Endothelial cell (in vitro differentiated cells): ENCODE measurements around the gene SLC7A4. TPM values are rescaled to one million over a fixed set of nuclear protein-coding genes. Genes with fewer than 3 reads are reported as not detected.

Experiments
- DNase-seq: peaks from one replicate; pipeline ENCODE4 v3.0.0; 2021; ENCODE audit warnings: low spot score
- H3K27ac Mint-ChIP-seq: one replicate; pipeline ENCODE4 v1.8.0; 2021; ENCODE audit warnings: mixed read lengths, inconsistent platforms; ENCODE audit not compliant: unreplicated experiment
- H3K27me3 Mint-ChIP-seq: one replicate; pipeline ENCODE4 v1.8.0; 2021; ENCODE audit warnings: mild to moderate bottlenecking, moderate library complexity, mixed read lengths, inconsistent platforms; ENCODE audit not compliant: unreplicated experiment
- H3K36me3 Mint-ChIP-seq: one replicate; pipeline ENCODE4 v1.8.0; 2021; ENCODE audit warnings: mild to moderate bottlenecking, low read depth, mixed read lengths, inconsistent platforms; ENCODE audit not compliant: unreplicated experiment
- H3K4me1 Mint-ChIP-seq: one replicate; pipeline ENCODE4 v1.8.0; 2021; ENCODE audit warnings: mild to moderate bottlenecking, mixed read lengths, inconsistent platforms; ENCODE audit not compliant: unreplicated experiment
- H3K4me3 Mint-ChIP-seq: one replicate; pipeline ENCODE4 v1.8.0; 2021; ENCODE audit warnings: mild to moderate bottlenecking, mixed read lengths, inconsistent platforms; ENCODE audit not compliant: unreplicated experiment
- H3K9me3 Mint-ChIP-seq: one replicate; pipeline ENCODE4 v1.8.0; 2021; ENCODE audit warnings: mixed read lengths, inconsistent platforms; ENCODE audit not compliant: unreplicated experiment
- total RNA-seq: library from RNA; stranded (reverse); fragmentation: NEBNext Ultra II Directional; extraction: Animal tissue kit (Norgen Biotek cat#: 25700); gene quantifications from one replicate; pipeline ENCODE4 v1.2.1, GENCODE V29; 2021; ENCODE audit not compliant: unreplicated experiment
- TF ChIP-seq, protein P1 (sequence below): fragments of 200-600 bp; sonication (generic); IDR thresholded peaks from one replicate; pipeline ENCODE4 v1.5.0; 2021; ENCODE audit warnings: antibody characterized with exemption; ENCODE audit not compliant: unreplicated experiment

Gene SLC7A4
- total RNA-seq, 1 donor from 2014 or later = not detected

- Mint-ChIP-seq H3K4me3 (no peak overlapping the region), H3K27me3 (peaks cover 20% of the 10 kb centered on the region), H3K9me3 (no peaks in the 10 kb centered on the region), H3K4me1 (peaks cover 27% of the 10 kb centered on the region), H3K27ac (peak overlapping the region; percentile 36), H3K36me3 (no peaks in the 10 kb centered on the region)
- TF ChIP-seq, protein P1, sequence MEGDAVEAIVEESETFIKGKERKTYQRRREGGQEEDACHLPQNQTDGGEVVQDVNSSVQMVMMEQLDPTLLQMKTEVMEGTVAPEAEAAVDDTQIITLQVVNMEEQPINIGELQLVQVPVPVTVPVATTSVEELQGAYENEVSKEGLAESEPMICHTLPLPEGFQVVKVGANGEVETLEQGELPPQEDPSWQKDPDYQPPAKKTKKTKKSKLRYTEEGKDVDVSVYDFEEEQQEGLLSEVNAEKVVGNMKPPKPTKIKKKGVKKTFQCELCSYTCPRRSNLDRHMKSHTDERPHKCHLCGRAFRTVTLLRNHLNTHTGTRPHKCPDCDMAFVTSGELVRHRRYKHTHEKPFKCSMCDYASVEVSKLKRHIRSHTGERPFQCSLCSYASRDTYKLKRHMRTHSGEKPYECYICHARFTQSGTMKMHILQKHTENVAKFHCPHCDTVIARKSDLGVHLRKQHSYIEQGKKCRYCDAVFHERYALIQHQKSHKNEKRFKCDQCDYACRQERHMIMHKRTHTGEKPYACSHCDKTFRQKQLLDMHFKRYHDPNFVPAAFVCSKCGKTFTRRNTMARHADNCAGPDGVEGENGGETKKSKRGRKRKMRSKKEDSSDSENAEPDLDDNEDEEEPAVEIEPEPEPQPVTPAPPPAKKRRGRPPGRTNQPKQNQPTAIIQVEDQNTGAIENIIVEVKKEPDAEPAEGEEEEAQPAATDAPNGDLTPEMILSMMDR = no peak
- DNase-seq = no peak
These were observed 23.5 kb upstream of the SLC7A4 start for GRCh38 chr22:21055880-21056319.

DNA sequence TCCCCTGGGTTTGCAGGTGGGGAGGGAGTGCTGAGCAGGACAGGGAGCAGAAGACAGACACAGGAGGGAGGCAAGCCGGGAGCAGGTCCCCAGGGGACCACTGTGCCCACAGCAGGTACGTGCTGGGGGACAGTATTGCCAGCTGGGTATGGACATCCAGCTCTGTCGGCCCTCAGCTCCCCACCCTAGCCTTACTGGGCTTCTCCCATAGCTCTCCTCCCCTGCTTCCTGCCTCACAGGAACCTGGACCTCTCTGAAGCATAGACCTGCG, 23.1 kb upstream of the SLC7A4 start:
- DNase-seq = no peak
- H3K4me3 Mint-ChIP-seq = no peak overlapping the region
- TF ChIP-seq, protein P1 = no peak
- no peak overlapping the region for H3K27ac Mint-ChIP-seq
- peaks cover 27% of the 10 kb centered on the region for H3K4me1 Mint-ChIP-seq
- no peaks in the 10 kb centered on the region for H3K9me3 Mint-ChIP-seq
- peaks cover 20% of the 10 kb centered on the region for H3K27me3 Mint-ChIP-seq
- no peaks in the 10 kb centered on the region for H3K36me3 Mint-ChIP-seq

GRCh38 chr22:21054714-21055563, 22.6 kb upstream of the SLC7A4 start:
- peaks cover 27% of the 10 kb centered on the region for H3K4me1 Mint-ChIP-seq
- DNase-seq = no peak
- TF ChIP-seq, protein P1 = no peak
- H3K36me3 Mint-ChIP-seq = no peaks in the 10 kb centered on the region
- H3K9me3 Mint-ChIP-seq = no peaks in the 10 kb centered on the region
- peaks cover 20% of the 10 kb centered on the region for H3K27me3 Mint-ChIP-seq
- no peak overlapping the region for H3K27ac Mint-ChIP-seq
- H3K4me3 Mint-ChIP-seq = no peak overlapping the region

DNA sequence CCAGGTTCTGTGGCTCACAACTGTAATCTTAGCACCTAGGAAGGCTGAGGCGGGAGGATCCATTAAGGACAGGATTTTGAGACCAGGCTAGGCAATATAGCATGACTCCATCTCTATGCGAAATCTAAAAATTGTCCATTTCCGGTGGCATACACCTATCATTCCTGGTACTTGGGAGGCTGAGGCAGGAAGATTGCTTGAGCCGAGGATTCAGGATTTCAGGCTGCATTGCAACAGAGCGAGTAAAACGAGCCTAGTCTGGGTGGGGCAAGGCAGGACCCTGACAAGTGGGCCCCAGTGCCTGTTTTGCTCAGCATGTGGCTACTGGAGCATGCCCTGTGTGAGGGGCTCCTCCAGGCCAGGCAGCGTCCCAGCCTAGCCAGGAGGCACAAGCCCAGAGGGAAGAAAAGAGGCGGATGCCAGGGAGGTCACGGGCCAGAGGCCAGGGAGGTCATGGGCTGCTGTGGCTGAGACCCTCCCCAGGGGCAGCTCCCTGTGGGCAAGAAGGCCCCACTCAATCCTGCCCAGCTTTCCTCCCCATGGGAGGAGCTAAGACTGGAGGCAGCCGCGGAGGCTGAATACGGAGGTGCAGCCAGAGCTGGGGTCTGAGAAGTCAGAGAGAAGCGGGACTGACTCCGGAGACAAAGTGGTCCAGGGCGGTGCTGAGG, 21.8 kb upstream of the SLC7A4 start:
- DNase-seq = no peak
- Mint-ChIP-seq H3K27me3 (peaks cover 20% of the 10 kb centered on the region), H3K4me3 (no peak overlapping the region), H3K27ac (no peak overlapping the region), H3K4me1 (peaks cover 27% of the 10 kb centered on the region), H3K9me3 (no peaks in the 10 kb centered on the region), H3K36me3 (no peaks in the 10 kb centered on the region)
- TF ChIP-seq, protein P1 = no peak
